ENCODE measurements around the gene NDNF.

NDNF gene

GRCh38 chr4:121011780-121012340 lies 60.5 kb downstream of the NDNF start:
- DNase-seq: no peak

GRCh38 chr4:121011138-121011537 lies 61.2 kb downstream of the NDNF start:
- no peak for DNase-seq

- DNase-seq: no peak
These were observed 62.5 kb downstream of the NDNF start for GRCh38 chr4:121009578-121010478.

DNA sequence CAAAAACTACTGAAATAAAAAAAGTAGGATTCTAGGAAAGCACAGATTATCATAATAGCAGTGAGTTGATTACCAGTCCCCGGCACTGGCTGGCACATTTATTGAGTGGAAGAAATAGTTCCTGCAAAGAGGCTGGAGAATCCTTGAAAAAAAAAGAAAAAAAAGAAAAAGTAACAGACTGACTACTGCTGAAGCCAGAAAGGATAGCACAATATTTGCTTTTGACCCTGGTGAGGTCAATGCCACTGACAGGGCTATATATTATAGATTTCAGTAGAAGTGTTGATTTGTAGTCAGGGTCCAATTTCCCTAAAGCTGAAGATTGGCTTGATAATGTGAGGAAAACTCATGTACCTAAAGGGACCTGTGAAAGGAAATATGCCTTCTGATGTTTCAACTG lies 64.7 kb downstream of the NDNF start:
- DNase-seq: no peak

DNA sequence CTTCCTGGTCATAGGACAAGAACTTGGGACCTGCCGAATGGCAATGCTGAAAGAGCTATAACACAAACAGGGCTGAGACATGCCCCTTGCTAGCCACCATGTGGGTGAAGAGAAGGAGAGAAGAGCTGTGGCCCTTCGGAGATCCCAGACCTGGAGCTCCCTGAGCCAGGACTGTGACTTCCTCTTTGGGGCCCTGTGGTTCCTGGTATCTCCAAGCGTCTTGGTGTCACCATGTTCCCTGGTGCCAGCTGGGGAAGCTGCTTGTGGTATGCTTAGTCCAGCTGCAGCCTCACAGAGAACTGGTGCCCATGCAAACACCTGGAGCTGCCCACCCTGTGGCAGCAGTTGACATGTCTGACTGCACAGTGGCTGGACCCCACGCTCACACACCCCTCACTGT lies 68.5 kb downstream of the NDNF start:
- DNase-seq: no peak

GRCh38 chr4:120995266-120996010 lies 76.9 kb downstream of the NDNF start:
- no peak for DNase-seq

DNA sequence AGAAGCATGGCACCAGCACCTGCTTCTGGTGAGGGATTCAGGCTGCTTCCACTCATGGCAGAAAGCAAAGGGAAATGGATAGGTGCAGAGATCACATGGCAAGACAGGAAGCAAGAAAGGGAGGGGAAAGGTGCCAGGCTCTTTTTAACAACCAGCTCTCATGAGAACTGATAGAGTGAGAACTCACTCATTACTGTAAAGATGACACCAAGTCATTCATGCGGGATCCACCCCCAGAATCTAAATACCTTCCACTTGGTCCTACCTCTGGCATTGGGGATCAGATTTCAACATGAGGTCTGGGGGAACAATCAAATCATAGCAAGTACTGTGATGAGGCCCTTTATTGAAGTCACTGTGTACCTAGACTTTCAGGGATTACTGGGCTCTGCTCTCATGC lies 77.8 kb downstream of the NDNF start:
- no peak for DNase-seq

GRCh38 chr4:120991885-120992284 lies 80.5 kb downstream of the NDNF start:
- no peak for DNase-seq

- DNase-seq: no peak
These were observed 82.1 kb downstream of the NDNF start for GRCh38 chr4:120990246-120990645.

Data from 8988T (cell line).